CD4-positive, alpha-beta T cell treated with Interleukin-12 subunit alpha and Interleukin-12 subunit beta, for 1 hour (primary cell): Measurements from ENCODE around the gene ANKRD7.

Source experiments
- DNase-seq: peaks from one replicate; pipeline ENCODE4 v3.0.0-alpha.2; 2020

Gene ANKRD7, protein sequence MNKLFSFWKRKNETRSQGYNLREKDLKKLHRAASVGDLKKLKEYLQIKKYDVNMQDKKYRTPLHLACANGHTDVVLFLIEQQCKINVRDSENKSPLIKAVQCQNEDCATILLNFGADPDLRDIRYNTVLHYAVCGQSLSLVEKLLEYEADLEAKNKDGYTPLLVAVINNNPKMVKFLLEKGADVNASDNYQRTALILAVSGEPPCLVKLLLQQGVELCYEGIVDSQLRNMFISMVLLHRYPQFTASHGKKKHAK

GRCh38 chr7:118224521-118224920, at the start of gene ANKRD7:
Gene ANKRD7 (plus strand): TSS chr7:118224704. CDS start chr7:118224831, 127 bp downstream.
- no peak for DNase-seq

DNA sequence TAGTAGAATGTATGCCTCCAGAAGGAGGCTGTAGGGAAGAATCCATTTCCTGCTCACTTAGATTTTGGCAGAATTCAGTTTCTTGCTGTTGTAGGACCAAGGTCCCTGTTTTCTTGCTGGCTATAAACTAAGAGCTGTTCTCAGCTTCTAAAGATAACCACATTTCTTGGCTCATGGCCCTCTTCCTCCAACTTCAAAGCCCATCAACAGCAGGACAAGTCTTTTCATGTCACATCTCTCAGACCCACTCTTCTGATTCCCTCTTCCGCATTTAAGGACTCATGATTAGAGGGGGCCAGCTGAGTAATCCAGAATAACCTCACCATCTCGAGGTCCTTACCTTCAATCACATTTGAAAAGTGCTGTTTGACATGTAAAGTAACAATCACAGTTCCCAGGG, 48.8 kb upstream of the ANKRD7 start:
- DNase-seq: no peak

GRCh38 chr7:118179191-118179590, 45.3 kb upstream of the ANKRD7 start:
- no peak for DNase-seq

DNA sequence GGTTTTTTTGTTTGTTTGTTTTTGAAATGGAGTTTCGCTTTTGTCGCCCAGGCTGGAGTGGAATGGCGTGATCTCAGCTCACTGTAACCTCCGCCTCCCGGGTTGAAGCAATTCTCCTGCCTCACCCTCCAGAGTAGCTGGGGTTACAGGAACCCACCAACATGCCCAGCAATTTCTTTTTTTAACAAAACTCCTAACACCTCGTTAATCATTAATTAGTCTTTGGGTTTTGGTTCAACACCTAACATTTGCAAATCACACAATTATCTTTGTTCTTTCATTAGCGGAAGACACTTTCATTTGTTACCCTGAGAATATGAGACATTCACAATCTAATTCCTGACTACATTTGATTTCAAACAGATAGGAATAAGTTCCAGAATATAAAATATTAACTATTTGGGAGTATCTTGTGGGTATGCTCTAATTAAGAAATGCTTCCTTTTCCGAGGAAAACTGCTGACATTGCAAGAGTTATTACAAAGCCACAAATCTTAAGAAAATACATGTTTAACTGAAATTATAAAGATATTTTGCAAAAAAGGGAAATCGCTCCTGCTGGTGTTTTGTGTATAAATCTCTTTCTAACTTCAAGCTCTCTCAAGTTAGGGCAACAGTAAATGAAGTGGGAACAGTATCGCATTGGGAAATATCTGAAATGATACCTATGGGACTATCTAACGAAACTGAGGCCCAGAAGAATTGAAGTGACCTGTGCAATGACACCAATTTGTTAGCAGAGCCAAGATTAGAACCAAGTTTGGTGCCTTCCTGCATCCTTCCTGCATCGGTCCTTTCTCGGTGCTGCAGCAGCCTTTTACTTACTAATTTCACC, 41.7 kb upstream of the ANKRD7 start:
- DNase-seq: peak; percentile 4

- DNase-seq: no peak
Observed at GRCh38 chr7:118183428-118183785, 41.1 kb upstream of the ANKRD7 start.

DNA sequence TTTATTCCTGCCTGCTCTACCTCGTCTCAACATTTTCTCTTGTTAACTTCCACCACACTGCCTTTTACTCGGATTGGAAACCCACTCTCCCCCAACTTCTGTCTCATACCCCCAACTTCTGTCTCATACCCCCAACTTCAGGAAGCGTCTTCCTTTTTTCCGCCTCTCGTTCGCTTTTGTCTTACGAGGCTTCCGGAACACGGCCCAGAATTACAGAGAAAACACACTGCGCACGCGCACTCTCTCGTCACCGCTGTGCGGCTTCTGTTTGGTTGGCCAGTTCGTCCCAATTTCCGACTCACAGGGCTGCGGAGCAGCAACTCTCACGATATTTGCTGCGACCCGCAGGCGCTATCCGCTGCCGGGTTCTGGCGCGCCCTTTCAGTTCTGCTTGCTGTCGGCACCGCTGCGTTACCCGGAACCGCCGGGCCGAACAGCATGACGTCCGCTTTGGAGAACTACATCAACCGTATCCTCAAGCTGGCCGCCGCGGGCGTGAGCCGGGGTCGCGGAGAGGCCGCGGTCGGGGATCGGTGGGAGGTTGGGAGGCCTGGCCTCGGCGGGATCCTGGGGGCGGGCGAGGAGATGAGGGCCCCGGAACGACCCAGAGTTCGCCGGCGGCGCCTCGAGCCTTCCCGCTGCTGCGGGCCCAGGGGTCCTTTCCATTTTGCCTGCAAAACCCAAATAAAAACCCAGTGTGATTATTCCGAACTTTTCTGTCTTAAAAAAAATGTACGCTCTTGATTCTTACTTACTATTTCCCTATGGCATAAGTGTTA, 40.5 kb upstream of the ANKRD7 start, which contains the start of gene LSM8:
LSM8 (plus strand) TSS at position 379 of the 779 bp plus-strand sequence; CDS start at position 439, 60 bp downstream.
- DNase-seq: peak; percentile 98

DNA sequence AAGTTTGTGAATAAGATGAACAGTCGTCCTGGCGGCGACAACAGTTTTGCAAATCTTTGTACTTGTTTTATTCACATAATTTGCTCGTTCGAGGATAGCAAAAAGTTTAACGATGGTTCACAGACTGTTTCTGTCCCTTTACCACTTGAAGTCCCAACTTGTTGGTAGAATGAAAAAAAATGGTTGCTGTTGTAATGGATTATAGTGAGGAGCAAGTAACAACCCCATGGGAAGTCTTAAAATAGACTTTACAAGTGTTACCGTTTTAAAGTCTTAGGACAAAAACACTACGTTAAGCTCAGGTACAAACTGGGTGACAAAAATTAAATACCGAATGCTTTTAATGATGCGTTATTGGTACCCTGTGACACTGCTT, 40.0 kb upstream of the ANKRD7 start:
- DNase-seq: no peak

GRCh38 chr7:118185163-118185860, 39.2 kb upstream of the ANKRD7 start:
- no peak for DNase-seq

GRCh38 chr7:118186501-118186900, 38.0 kb upstream of the ANKRD7 start:
- DNase-seq: no peak

DNA sequence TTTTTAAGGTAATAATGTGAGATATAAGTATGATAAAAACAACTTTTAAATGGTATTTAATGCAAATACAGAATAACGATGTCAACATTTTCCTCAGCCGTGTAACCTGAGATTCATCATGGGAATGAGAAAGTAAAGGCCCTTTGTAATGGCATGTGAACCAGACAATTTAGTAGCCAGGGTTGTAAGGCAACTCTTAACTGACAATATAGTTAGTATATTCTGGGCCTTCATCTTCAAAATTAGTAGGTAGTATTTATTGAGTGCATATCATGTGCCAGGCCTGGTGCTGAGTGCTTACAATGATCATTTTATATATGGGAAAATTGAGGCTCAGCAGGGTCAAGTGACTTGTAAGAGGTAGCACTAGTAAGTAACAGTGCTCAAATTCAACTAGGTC, 29.9 kb upstream of the ANKRD7 start:
- DNase-seq: no peak

GRCh38 chr7:118195837-118196474, 28.5 kb upstream of the ANKRD7 start:
- peak; percentile 66 for DNase-seq

- DNase-seq: no peak
Observed at GRCh38 chr7:118202061-118202460, 22.4 kb upstream of the ANKRD7 start.

GRCh38 chr7:118214051-118214832, 10.3 kb upstream of the ANKRD7 start:
- peak; percentile 77 for DNase-seq

- DNase-seq: no peak
Observed at GRCh38 chr7:118214833-118215182, 9.7 kb upstream of the ANKRD7 start.

- no peak for DNase-seq
Observed at GRCh38 chr7:118217210-118217619, 7.3 kb upstream of the ANKRD7 start.

DNA sequence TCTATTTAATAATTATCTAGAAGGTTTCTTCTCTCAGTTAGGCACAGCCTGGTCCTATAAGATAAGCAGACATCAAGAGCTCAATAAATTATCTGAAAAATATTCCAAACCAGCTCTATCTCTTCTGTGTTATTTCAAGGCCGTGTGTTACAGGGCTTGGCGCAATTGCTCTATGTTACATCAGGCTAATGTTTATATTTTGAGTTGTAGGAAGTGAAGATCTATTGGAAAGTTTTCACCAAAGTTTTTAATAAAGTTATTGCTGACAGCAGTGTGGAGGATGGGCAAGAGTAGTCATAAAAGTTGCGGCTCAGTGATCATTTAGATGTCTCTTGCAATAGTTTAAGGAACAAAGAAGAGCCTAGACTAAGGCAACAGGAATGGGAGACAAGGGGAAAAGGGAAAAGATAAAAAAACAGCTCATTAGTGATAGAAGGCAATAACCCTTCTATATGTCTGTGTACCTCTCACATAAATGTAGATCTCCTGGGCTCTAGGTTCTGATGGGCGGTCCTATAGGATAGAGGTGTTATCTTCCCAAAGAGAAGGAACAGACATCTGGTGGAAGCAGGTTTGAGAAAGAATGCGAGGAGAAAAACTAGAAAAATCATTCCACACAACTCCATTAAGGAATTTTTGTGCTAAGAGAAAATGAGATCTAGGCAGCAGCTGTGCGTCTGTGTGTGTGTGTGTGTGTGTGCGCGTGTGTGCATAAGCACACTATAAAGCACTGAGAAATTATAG, 5.9 kb upstream of the ANKRD7 start:
- no peak for DNase-seq

- DNase-seq: no peak
Observed at GRCh38 chr7:118219157-118219512, 5.4 kb upstream of the ANKRD7 start.

DNA sequence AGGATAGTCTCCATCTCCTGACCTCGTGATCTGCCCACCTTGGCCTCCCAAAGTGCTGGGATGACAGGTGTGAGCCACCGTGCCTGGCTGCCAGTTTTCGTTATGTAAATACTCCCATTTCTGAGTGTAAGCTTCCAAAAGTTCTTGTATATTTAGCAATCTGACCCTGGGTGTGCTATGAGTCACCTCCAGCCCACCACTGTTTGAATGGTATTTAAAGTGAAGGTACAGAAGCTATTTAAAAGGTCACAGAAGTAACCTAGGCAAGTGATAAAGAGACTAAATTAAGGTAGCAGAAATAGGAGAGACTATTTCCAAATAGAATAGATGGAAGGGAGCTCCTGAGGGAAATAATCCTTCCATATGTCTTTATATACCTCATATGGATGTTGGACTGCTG, 3.9 kb upstream of the ANKRD7 start:
- DNase-seq: no peak

DNA sequence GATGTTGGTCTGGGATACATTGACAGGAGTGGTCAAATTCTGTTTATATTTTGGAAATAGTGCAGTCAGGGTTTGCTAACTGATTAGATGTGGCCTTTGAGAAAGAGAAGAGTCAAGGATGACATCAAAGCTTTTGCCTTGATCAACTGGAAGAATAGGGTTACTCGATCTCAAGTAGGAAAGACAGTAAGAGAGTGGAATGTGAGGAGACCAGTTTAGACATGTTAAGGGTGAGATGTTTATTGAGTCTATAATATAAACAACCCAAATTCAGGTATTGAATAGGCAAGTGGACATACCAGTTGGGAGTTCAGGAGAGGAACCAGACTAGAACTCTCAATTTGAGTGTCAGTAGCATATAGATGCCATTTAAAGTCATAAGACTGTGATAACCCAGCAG, 1.9 kb upstream of the ANKRD7 start:
- no peak for DNase-seq

DNA sequence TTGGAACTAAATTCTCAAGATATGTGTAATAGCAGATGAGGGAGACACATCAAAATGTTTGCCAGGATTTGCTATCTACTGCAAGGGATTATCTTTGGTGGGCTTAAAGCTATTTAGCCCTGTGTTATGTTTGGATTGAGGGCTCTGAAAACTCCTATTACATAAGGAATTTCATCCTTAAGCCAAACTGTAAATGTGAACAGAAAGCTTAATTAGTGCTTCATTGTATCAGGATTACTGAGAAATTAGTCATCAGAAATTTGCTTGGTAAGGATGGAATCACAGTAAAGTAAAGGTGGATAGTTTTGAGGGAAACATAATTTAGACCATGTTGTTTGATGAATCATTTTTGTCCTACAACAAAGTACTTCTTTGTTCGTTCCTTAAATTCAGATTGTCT, 8.3 kb downstream of the ANKRD7 start:
- no peak for DNase-seq

DNA sequence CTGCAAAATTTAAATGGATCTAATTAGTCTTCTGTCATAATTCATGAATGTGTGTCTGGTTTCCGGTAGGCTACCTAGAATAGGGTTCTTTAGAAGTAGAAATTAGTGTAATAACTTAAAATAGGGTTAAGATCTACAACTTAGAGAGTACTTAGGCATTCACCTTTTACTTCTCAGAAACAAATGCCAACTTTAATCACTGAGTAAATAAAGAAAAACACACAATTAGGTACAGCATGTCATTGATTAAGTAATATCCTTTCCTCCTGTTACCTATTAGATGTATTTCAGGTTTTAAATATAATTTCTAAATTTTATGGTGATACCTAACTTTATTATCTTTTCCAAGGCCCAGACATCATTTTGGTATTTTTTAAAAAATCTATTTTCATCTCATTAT, 9.3 kb downstream of the ANKRD7 start:
- DNase-seq: no peak
